Islet of Langerhans (tissue), 1 donor: Measurements from ENCODE around the gene SARDH.

Experiments
- FAIRE-seq: peaks from one replicate; lab custom pipeline; 2011; peaks lifted over from hg19 to GRCh38; lab: Jason Lieb, UNC

SARDH gene

DNA sequence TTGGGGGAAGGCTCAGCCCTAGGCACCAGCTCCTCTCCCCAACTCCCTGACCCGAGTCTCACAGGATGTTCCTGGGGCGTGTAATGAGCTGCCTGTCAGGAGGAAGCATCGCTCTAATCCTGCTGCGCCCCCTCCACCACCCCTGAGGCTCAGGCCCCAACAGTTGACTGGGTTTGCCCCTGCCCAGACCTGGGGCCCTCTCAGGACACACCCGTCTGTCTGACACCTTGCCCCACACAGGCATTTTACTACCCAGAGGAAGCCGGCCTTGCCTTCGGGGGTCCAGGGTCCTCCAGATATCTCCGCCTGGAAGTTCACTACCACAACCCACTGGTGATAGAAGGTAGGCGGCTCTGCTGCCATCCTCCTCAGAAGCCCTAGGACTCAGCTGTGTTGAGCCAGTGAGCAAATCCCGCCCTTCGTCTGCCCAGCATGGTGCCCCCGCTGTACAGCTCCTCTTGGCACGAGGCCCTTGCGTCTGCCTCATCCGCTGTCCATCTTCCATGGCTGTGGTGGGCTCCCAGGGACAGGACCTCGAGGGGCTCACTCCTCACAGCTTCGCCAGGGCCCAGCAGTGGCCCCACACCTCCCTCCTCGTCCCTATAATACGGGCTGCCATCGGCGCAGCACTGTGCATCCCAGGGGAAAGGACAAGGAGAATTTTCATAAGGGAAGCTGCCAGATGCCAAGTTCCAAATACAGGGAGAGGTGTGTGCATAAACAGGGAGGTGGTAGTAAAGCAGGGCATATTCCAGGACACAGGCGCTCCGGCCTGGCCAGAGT, 94.0 kb downstream of the SARDH start:
- FAIRE-seq = no peak

- no peak for FAIRE-seq
Observed at GRCh38 chr9:133643362-133643755, 94.8 kb downstream of the SARDH start.

DNA sequence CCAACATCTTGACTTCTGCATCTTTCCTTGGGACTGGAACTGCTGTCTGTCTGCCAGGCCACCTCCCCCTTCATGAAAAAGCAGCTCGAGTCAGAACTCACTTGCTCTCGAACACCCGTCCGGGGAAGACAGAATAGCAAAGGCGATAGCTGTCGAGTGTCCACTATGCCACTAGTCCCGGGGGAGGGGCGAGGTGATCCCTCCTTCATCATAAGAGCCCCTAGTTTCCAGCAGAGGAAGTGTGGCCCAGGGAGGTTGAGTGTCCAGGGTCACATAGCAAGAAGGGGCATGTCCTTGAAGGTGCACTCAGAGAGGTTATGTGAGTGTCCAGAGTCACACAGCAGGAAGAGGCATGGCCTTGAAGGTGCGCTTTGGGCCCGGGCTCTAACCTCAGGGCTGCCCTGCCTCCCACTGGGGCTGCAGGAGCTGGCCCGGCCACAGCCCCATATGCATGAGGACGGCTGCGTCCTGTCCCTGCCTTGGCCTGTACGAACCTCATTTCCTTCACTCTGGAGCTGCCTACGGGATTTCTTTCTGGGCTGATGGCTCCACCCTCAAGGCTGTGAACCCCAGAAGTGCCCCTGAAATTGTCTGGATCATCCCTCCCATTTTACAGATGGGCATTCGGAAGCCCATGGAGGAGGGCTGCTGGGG, 95.3 kb downstream of the SARDH start:
- no peak for FAIRE-seq

DNA sequence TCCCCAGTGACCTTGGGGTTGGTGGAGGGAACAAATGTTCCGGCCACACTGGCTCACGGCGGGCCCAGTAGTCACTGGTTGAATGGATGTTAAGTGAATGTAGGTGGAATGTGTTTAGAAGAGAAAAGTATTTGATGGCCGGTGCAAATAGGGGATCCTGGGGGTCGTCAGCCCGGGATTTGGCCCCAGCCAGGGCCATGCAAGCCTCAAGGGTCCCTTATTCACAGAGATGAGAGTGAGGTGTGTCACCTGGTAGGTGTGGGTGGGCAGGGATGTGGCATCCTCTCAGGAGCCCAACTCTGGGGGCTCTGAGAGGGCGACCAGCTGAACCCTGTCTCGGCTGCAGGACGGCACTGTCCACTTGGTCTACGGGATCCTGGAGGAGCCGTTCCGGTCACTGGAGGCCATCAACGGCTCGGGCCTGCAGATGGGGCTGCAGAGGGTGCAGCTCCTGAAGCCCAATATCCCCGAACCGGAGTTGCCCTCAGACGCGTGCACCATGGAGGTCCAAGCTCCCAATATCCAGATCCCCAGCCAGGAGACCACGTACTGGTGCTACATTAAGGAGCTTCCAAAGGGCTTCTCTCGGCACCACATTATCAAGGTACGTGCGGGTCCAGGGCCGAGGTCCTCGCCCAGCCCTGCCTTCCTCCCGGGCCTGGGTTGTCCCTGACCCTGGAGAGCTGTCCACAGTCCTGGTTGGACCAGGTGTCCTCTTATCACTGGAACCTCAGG, 96.1 kb downstream of the SARDH start:
- no peak for FAIRE-seq

DNA sequence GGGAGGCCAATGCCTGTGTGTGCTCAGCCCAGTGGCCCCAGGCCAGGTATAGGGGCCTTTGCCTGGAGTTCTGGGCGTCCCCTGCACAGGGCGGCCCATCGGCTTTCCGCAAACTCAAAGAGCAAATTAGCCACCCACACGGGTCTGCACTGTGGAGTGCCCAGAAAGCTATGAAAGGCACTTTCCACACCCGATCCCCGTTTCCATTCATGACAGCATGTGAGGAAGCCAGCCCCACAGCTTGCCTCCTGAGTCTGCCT, 96.8 kb downstream of the SARDH start:
- no peak for FAIRE-seq

DNA sequence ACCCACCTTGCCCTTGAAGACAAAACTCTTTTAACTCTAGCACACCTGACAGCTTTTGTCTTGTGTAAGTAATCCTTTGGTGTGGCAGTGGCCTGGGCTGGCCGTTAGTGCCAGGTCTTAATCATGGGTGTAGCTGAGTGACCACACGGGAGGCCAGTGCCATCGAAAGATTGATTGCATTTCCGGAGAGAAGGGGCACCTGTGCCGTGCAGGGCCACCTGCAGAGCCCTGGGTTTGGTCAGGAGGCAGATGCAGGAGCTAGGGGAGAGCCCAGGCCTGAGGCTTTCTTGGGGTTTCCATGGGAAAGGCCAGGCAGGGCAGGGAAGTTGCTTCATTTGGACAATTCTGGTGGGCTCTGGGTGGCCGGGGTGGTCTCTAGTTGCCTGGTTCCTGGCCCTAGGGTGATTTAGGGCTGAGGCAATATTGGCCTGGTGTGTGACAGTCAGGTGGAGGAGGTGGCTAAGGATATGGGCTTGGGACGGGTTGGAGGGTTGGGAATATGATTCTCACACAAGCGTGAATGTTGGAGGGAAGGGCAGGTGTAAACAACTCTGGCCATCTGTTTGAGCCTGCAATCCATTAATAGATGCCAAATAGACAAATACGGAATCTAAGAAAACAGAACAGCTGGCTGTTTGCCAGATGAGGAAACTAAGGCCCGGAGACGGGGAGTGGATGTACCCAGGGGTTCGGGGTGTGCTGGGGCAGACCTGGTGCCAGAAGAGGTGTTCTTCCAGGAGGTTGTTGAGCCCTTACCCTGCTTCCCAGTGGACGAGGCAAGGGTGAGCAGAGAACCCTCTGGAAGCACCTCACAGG, 97.4 kb downstream of the SARDH start:
- FAIRE-seq = no peak

- no peak for FAIRE-seq
Observed at GRCh38 chr9:133640160-133640559, 98.0 kb downstream of the SARDH start.

GRCh38 chr9:133639613-133640012, 98.5 kb downstream of the SARDH start:
- no peak for FAIRE-seq

- FAIRE-seq = no peak
Observed at GRCh38 chr9:133638711-133639110, 99.4 kb downstream of the SARDH start.

DNA sequence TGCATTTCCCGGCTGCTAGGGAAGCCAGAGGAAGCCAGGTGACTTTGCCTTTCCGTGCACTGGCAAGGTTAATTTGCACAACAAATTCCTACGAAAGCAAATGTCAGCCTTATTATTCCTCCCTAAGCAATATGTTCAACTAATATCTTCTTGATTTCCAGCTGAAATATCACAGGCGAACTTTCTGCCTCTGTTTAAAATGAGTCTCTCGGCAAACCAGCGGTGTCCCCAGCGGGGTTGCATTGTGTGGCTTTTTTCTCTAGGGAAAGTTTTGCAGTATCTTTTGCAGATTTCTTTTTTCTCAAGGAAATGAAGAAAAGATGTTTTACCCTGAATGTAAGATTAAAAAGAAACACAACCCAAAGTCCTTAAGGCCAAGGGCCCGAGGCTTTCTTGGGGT, 100.1 kb downstream of the SARDH start:
- FAIRE-seq = no peak

- no peak for FAIRE-seq
Observed at GRCh38 chr9:133637451-133638055, 100.6 kb downstream of the SARDH start.

DNA sequence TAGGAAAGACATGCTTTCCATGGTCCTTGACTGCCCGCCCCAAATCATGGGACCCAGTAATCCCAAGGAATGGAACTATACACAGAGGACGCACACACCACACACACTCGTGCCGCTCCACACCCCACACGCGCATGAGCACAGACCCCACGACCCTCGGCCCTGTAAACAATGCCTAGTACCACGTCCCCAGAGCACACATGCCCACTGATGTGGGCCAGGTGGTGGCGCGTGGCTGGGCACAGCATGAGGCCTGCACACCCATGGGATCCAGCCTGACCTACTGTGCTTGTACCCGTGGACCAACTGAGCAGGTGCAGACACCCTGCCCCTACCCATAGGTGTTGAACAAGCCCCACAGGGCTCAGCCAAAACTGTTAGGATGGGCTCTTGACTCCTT, 101.2 kb downstream of the SARDH start:
- no peak for FAIRE-seq

DNA sequence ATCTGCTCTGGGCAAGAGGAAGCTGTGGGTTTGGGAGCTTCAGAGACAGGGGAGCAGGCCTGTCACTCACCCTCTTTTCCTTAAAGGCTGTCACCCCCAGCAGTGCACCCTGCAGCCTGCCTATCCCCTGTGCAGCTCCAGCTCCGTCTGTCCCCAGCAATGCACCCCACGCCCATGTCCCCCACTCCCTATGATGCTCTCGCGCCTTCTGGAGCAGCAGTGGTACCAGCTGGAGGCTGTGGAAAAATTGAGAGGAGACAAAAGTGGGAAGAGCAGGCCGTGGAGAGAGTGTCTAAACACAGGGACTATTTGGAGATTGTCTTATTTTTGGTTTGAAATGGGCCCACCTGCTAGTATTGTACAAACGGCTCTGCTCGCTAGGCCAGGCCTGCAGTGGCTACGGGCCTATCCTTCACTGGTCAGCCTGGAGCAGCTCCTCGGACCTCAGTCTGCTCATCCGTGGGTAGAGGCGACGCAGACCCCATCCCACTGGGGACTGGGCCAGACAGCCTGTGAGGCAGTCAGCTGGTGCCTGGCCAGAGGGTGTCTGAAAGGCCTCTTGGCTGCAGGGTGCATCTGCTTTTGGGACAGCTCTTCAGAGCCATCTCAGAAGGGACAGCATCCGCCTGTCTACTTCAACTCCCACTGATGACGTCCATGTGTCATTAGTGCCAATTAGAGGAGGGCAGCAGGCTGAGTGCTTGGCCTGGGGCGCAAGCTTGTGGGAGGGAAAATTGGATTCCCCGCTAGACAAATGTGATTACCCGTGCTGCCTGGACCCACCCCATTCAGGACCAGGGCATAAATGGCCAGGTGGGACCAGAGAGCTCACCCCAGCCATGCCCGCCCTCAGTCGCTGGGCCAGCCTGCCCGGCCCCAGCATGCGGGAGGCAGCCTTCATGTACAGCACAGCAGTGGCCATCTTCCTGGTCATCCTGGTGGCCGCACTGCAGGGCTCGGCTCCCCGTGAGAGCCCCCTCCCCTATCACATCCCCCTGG, 102.3 kb downstream of the SARDH start, which contains the start of gene DBH:
DBH (plus strand) TSS at position 831 of the 999 bp plus-strand sequence; CDS start at position 840, 9 bp downstream.
- FAIRE-seq = no peak

GRCh38 chr9:133635098-133635497, 103.1 kb downstream of the SARDH start:
- FAIRE-seq = no peak

DNA sequence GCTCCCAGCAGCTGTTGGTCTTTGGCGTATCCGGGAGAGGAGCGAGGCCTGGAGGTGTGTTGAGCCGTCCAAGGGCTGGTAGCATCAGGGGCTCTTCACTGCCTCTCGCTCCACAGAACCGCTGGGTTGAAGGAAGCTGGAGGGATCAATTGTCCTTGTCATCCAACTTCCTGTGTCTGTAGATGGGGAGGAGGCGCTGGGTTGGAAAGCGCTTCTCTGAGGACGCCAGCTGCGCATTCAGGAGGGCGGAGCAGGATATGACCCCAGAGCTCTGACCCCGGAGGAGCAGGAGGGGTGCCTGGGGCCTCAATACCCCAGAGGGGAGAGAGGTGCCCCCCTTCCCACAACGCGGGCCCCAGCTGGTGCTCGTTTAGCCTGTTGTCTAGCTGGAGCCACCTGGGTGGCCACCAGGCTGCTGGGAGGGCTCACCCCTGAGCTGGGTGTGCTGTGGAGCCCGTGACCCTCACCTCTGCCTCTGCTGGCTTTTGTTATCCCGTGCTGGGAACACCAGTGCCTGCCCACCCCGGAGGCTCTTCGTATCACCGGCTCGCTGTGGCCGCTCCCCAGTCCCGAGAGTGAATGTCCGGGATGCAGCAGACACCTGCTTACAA, 104.0 kb downstream of the SARDH start:
- no peak for FAIRE-seq

GRCh38 chr9:133633681-133634080, 104.5 kb downstream of the SARDH start:
- no peak for FAIRE-seq

DNA sequence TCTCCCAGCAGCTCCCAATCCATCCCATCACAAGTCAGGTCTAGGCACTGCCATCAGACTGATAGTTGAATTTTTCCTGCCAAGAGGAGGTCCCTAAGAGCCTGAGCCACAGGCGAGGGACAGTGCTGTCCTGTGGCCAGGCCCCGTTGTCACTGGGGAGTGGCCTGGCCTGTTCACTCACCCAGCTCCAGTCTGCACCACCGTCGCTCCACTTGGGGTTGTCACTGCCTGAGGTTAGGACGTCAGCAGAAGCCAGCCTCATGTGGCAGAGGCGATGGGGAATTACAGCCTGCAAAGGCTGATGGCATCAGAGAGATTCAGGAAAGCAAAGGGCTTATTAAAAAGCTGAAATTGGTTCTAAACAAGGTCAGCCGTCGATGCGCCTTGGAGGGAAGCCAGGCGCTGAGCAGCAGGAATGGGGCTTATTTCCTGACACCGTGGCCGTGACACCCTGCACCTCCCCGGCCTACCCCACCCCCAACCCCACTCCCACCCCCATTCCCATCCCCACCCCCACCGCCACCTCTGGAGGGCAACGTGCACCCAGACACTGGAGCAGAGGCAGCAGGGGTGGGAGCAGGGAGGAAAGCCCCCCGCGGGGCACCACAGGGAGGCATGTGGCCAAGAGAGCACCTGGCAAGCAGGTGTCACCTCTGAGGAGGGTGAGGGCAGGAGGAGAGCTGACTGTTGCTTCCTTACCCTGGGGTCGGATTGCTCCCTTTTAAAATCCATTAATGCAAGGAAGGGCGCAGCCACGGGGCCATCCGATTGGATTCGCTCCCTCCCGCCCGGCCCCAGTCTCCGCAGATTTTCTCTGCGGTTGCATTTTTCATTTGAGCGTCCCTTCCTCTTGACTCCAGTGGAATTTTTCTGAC, 105.1 kb downstream of the SARDH start:
- no peak for FAIRE-seq

- FAIRE-seq = no peak
Observed at GRCh38 chr9:133631111-133631510, 107.0 kb downstream of the SARDH start.
